Small intestine (tissue), 7 donors: ENCODE data around the gene VPS54. TPM values are rescaled to one million over a fixed set of nuclear protein-coding genes. Genes with fewer than 3 reads are reported as not detected.

ENCODE experiments used
- DNase-seq, 2 donors: peaks; one replicate each; pipeline versions ENCODE4 v3.0.0 to v3.0.0-alpha.2; 2013
- FAIRE-seq: peaks from 2 replicates; lab custom pipeline; 2012; peaks lifted over from hg19 to GRCh38; lab: Jason Lieb, UNC
- H3K27ac ChIP-seq, 3 donors: one replicate each; pipeline ENCODE4 v1.5.1; 2013; ENCODE audit warnings: low read length in 2 of 3, mild to moderate bottlenecking in 2 of 3, control low read depth in 1 of 3, inconsistent platforms in 1 of 3, low read depth in 1 of 3, moderate library complexity in 1 of 3
- H3K27me3 ChIP-seq, 3 donors: one replicate each; pipeline ENCODE4 v1.6.1; 2013; ENCODE audit warnings: low read length in 3 of 3, inconsistent platforms in 1 of 3; ENCODE audit not compliant: control insufficient read depth in 3 of 3, insufficient read depth in 3 of 3
- H3K36me3 ChIP-seq, 3 donors: one replicate each; pipeline ENCODE4 v1.6.1; 2013; ENCODE audit warnings: low read length in 3 of 3, inconsistent platforms in 1 of 3, low read depth in 1 of 3, mild to moderate bottlenecking in 1 of 3, moderate library complexity in 1 of 3; ENCODE audit not compliant: control insufficient read depth in 3 of 3, insufficient read depth in 2 of 3
- H3K4me1 ChIP-seq, 3 donors: one replicate each; pipeline ENCODE4 v1.6.1; 2013; ENCODE audit warnings: low read length in 2 of 3, inconsistent platforms in 1 of 3, low read depth in 1 of 3, mild to moderate bottlenecking in 1 of 3, moderate library complexity in 1 of 3; ENCODE audit not compliant: control insufficient read depth in 3 of 3, insufficient read depth in 2 of 3
- H3K4me3 ChIP-seq, 3 donors: one replicate each; pipeline ENCODE4 v1.5.1; 2013; ENCODE audit warnings: low read length in 3 of 3, control low read depth in 1 of 3, inconsistent platforms in 1 of 3, low read depth in 1 of 3, mild to moderate bottlenecking in 1 of 3, moderate library complexity in 1 of 3
- H3K9me3 ChIP-seq, 2 donors: one replicate each; pipeline ENCODE4 v1.6.1; 2013; ENCODE audit warnings: low read depth in 1 of 2, low read length in 1 of 2; ENCODE audit not compliant: control insufficient read depth in 2 of 2, insufficient read depth in 1 of 2
- WGBS, 3 donors: extraction: QIAGEN DNeasy Blood & Tissue Kit; methylation state at CpG; one replicate each; pipeline ENCODE4 v1.1.7; 2013; 5-methylcytosine and 5-hydroxymethylcytosine counted together
- polyA plus RNA-seq, 4 donors: library from polyadenylated mRNA; stranded (reverse) in 3 of 4; unstranded in 1 of 4; fragments of 200-250 nt in 3 of 4; fragments of 120-200 nt in 1 of 4; gene quantifications; one replicate each; pipeline versions ENCODE4 v1.2.1 to v1.2.3, GENCODE V29; 2013
- donor health status: healthy with polysubstance abuse.
- donor health status: control.
- donor health status: control.
- donor health status: Bipolar disorder and iron deficiency.
- donor health status: healthy.

VPS54 gene
- polyA plus RNA-seq, 4 donors: 12.3 to 30.4 (median 17.6) TPM

DNA sequence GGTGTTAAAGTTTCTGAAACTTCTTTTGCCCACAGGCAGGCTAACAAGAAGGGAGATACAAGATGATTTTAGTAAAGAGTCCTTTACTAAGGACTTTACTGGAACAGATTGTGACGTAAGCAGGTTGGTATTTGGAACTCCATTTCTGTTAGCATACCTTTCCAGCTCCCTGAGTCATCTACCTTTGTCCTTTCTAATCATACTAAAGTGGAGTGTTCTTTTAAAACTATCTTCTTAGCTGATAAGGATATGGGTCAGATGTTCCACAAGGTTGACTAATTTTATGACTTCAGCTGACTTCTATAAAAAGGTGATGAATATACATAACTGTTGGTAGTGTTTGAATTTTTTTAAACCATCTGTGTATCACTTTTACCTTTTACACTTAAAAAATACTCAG lies 156.4 kb downstream of the VPS54 start:
- Histone ChIP-seq H3K4me1 (peaks cover 0 to 5% (median 0%) of the 10 kb centered on the region in 3 donors), H3K27me3 (no peaks in the 10 kb centered on the region), H3K27ac (peak overlapping the region in 2 of 3 donors; percentile 20 to 72), H3K9me3 (no peaks in the 10 kb centered on the region), H3K4me3 (no peak overlapping the region), H3K36me3 (peaks cover 3 to 9% (median 8%) of the 10 kb centered on the region in 3 donors)
- DNase-seq (peak; percentile 84 to 93), FAIRE-seq (peak; percentile 80)
- WGBS, 3 donors: 12 to 70% (median 53%) methylated on average over 1 of the region's 1 CpG

DNA sequence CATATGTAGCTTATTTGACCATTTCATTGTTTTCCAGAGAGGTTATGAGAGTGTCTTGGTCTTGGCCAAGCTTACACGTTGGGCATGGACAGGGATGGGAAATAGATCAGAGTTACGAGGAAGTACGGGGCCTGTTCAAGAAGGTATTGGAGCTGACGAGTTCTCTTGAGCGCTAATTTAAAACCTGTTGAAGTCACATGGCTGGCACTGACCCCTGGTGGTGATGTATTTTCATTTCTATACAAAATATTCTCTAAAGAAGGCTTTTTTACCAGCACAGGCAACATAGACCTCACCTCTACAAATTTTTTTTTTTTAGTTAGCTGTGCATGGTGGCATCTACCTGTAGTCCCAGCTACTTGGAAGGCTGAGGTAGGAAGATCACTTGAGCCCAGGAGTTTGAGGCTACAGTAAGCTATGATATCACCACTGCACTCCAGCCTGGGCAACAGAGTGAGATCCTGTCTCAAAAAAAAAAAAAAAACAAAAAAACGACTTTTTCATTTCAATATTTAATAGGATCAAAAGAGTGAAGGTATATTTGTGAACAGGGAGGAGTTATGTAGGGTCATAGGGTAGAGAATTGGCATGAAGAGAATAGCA lies 157.9 kb downstream of the VPS54 start:
- WGBS, 3 donors: 40 to 58% (median 45%) methylated on average over 6 of the region's 6 CpGs
- no peak overlapping the region for H3K4me3 ChIP-seq
- H3K4me1 ChIP-seq: peaks cover 0 to 5% (median 0%) of the 10 kb centered on the region in 3 donors
- no peaks in the 10 kb centered on the region for H3K27me3 ChIP-seq
- H3K9me3 ChIP-seq: no peaks in the 10 kb centered on the region
- no peak for FAIRE-seq
- H3K36me3 ChIP-seq: peaks cover 5 to 17% (median 8%) of the 10 kb centered on the region in 3 donors
- peak overlapping the region in 1 of 3 donors; percentile 13 for H3K27ac ChIP-seq
- peak; percentile 68 to 70 for DNase-seq

DNA sequence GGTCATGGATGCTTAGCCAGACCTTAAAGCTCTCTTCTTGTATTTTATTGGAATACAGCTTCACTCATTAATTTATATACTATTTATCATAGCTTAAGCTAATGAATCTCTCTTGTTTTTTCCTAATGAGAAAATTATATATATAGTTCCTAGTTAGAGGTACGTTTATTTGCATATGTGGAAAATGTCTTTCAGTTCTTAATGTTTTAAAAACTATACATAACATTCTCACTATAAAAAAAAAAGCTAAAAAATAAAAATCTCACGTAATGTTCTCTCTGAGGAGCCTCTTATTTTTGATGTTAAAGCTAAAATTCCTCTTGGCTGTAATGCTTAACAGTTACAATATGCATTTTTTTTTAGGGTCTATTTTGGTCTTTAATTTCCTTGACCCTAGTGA lies 160.9 kb downstream of the VPS54 start:
- WGBS, 3 donors: 94 to 96% (median 96%) methylated on average over 2 of the region's 2 CpGs
- DNase-seq (no peak), FAIRE-seq (no peak)
- H3K4me1 ChIP-seq: peaks cover 0 to 5% (median 0%) of the 10 kb centered on the region in 3 donors
- H3K9me3 ChIP-seq: no peaks in the 10 kb centered on the region
- no peaks in the 10 kb centered on the region for H3K27me3 ChIP-seq
- no peak overlapping the region for H3K4me3 ChIP-seq
- H3K27ac ChIP-seq: no peak overlapping the region
- peaks cover 5 to 19% (median 8%) of the 10 kb centered on the region in 3 donors for H3K36me3 ChIP-seq

DNA sequence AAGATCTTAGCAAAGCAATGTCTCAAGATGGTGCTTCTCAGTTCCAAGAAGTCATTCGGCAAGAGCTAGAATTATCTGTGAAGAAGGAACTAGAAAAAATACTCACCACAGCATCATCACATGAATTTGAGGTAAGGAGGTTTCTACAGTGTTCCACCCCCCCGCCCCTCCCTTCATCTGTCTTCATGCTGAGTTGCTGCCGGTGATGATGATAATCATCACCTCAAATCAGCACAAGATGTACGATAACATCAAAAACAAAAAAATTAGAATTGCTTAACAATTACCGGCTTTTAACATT lies 163.0 kb downstream of the VPS54 start:
- Histone ChIP-seq H3K4me1 (peaks cover 0 to 2% (median 0%) of the 10 kb centered on the region in 3 donors), H3K27ac (peak overlapping the region in 1 of 3 donors; percentile 73), H3K9me3 (no peaks in the 10 kb centered on the region), H3K36me3 (peaks cover 5 to 19% (median 8%) of the 10 kb centered on the region in 3 donors), H3K27me3 (no peaks in the 10 kb centered on the region), H3K4me3 (no peak overlapping the region)
- FAIRE-seq (no peak), DNase-seq (peak in 1 of 2 donors; percentile 66)
- 72 to 83% (median 74%) methylated on average over 5 of the region's 5 CpGs for WGBS, 3 donors

DNA sequence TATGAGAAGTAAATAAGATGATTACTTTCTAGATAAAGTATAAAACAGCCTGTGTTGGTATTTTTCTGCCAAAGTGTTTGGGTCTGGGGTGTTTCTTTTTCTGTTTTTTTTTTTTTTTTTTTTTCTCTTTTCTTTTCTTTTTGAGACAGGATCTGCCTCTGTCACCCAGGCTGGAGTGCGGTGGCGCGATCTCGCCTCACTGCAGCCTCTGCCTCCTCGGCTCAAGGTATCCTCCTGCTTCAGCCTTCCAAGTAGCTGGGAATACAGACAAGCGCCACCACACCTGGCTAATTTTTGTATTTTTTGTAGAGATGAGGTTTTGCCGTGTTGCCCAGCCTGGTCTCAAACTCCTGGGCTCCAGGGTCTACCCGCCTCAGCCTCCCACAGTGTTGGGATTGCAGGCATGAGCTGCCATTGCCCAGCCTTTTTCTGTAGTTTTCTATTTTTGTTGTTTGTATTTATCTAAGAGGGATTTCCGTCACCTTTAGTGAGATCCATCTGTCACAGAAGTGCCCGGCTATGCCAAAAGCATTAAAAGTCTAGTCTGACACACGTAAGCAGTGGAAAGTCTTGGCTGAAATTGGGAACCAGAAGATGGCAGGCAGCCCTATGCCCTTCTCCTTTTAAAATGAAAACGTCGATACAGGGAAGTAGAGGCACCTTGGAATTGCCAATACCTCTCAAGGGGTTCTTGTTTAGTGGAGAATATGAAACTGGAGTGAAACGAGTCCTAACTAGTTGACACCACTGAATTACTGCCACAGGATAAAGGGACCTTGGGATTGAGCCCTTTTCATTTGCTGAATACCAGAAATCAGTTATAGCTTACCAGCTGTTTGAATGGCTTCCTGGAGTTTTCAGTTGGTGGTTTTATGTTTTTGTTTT lies 163.6 kb downstream of the VPS54 start:
- FAIRE-seq: no peak
- Histone ChIP-seq H3K4me1 (peaks cover 0 to 2% (median 0%) of the 10 kb centered on the region in 3 donors), H3K27me3 (no peaks in the 10 kb centered on the region), H3K4me3 (no peak overlapping the region), H3K27ac (peak overlapping the region in 1 of 3 donors; percentile 73), H3K9me3 (no peaks in the 10 kb centered on the region), H3K36me3 (peaks cover 5 to 19% (median 8%) of the 10 kb centered on the region in 3 donors)
- WGBS, 3 donors: 90 to 94% (median 93%) methylated on average over 14 of the region's 14 CpGs
- no peak for DNase-seq

DNA sequence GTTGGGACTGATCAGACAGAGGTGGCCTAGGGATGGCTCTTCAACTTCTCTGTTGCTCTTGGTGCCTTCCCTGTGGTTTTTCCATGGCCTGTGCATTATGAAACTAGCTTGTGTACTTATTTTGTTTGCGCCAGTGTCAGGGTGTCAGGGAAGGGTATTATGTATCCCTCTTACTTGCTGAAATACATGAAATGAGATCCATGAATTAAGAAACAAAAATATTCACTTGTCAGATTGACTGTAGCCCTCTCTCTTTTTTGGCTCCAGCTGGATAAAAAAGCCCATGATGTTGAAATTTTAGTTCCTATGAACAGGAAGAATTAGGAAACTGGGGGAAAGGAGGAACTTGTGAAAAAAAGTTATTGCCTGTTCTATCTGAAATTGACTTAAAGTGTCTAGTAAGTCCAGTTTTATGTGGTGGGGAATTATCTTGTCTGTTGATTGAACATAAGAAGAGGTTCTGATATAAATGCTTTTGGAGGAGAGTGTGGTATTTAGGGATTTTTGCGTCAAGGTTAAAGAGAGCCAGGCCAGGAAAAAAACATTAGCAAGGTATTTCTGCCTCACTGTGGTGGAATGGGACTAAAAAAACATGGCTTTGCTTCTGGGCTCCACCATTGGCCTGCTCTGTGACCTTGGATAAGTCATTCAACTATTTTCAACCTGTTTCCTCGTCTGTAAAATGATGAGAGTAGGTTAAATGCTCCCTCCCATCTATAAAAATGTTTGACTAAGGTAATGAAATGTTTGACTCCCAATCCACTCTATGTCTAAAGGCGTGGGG lies 165.5 kb downstream of the VPS54 start:
- FAIRE-seq (no peak), DNase-seq (no peak)
- H3K27me3 ChIP-seq: no peaks in the 10 kb centered on the region
- H3K9me3 ChIP-seq: no peaks in the 10 kb centered on the region
- H3K27ac ChIP-seq: peak overlapping the region in 2 of 3 donors; percentile 26 to 37
- peaks cover 3 to 13% (median 5%) of the 10 kb centered on the region in 3 donors for H3K36me3 ChIP-seq
- peaks cover 3 to 6% (median 6%) of the 10 kb centered on the region in 3 donors for H3K4me1 ChIP-seq
- WGBS, 3 donors: 62 to 85% (median 83%) methylated on average over 4 of the region's 4 CpGs
- H3K4me3 ChIP-seq: no peak overlapping the region

DNA sequence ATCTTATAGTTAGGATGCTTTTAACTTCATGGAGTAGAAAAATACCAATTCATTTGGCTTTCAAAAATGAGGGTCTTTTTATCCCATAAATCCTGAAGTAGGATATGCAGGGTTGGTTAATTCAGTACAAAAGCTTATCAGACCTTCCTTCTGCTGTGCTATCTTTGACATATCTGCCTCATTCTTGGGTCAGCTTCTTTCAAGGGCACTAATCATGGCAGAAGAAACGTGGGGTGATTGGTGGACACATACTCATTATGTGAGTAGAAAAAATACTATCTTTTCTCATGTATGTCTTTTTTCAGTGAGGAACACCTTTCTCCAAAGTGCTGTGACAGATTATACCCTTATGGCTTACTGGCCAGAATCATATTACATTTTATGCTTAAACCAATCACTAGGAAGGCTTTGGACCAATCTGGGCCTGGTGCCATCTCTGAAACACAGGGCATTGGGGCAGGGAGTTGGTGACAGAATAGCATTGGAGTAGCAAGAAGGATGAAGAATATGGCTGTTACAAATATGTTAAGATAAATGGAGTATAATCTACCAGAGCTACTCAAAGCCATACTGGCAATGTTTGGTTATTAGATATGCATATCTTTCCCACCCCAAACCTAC lies 167.4 kb downstream of the VPS54 start:
- Histone ChIP-seq H3K27ac (no peak overlapping the region), H3K9me3 (no peaks in the 10 kb centered on the region), H3K4me3 (no peak overlapping the region), H3K36me3 (peaks cover 0 to 5% (median 0%) of the 10 kb centered on the region in 3 donors), H3K4me1 (peaks cover 3 to 6% (median 6%) of the 10 kb centered on the region in 3 donors), H3K27me3 (no peaks in the 10 kb centered on the region)
- 84 to 100% (median 87%) methylated on average over 1 of the region's 1 CpG for WGBS, 3 donors
- DNase-seq (no peak), FAIRE-seq (no peak)

DNA sequence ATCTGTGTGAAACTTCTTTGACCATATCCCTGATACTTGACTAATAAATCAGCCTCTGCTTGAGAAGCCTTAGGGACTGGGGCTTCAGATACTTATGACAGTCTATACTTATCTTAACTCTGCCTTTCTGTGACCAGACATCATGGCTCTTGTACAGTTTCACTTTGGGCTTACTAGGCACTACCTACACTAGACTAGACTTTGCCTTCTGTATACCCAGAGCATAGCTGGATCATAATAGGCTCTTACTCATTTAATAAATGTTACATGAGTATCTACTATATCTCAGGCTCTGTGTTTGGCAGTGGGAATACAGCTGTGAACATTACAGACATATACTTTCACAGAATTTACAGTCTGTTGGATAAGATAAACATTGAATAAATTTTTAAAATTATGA lies 168.6 kb downstream of the VPS54 start:
- Histone ChIP-seq H3K4me3 (no peak overlapping the region), H3K4me1 (peaks cover 6 to 7% (median 6%) of the 10 kb centered on the region in 3 donors), H3K36me3 (peaks cover 0 to 3% (median 0%) of the 10 kb centered on the region in 3 donors), H3K9me3 (no peaks in the 10 kb centered on the region), H3K27ac (peak overlapping the region in 1 of 3 donors; percentile 31), H3K27me3 (no peaks in the 10 kb centered on the region)
- FAIRE-seq: no peak
- peak; percentile 60 to 72 for DNase-seq
